Measurements from ENCODE around the gene RIN1. TPM values are rescaled to one million over a fixed set of nuclear protein-coding genes. Genes with fewer than 3 reads are reported as not detected.

The RIN1 gene
- total RNA-seq, 1 donor from 2014 or later, result 19.2 TPM

DNA sequence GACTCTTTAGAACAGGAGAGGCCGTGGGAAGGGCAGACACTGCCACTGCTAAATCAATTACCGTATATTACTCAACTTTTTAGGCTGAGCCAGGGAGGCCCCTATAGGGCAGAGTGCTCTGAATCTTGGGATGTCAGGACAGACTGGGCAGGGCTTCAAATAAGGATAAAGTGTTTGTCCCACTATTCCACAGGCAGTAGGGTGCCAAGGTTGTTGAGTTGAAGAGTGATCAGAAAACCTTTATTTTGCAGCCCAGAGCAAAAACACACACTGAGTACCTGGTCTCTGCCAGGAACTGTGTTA, 12.8 kb upstream of the RIN1 start:
- Histone ChIP-seq H3K36me3 (no peaks in the 10 kb centered on the region), H3K27me3 (no peaks in the 10 kb centered on the region), H3K4me3 (no peak overlapping the region), H3K27ac (no peak overlapping the region), H3K9me3 (no peaks in the 10 kb centered on the region), H3K4me1 (peaks cover 30% of the 10 kb centered on the region)
- TF ChIP-seq POLR2A (IDR thresholded peaks at IDR 0.05) (no peak), POLR2AphosphoS5 (IDR thresholded peaks at IDR 0.05; ENCODE audit: insufficient read depth in 1 of 2, low read depth in 1 of 2) (no peak)
- TF ChIP-seq, protein P1, sequence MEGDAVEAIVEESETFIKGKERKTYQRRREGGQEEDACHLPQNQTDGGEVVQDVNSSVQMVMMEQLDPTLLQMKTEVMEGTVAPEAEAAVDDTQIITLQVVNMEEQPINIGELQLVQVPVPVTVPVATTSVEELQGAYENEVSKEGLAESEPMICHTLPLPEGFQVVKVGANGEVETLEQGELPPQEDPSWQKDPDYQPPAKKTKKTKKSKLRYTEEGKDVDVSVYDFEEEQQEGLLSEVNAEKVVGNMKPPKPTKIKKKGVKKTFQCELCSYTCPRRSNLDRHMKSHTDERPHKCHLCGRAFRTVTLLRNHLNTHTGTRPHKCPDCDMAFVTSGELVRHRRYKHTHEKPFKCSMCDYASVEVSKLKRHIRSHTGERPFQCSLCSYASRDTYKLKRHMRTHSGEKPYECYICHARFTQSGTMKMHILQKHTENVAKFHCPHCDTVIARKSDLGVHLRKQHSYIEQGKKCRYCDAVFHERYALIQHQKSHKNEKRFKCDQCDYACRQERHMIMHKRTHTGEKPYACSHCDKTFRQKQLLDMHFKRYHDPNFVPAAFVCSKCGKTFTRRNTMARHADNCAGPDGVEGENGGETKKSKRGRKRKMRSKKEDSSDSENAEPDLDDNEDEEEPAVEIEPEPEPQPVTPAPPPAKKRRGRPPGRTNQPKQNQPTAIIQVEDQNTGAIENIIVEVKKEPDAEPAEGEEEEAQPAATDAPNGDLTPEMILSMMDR (IDR thresholded peaks at IDR 0.05), result no peak
- intact Hi-C loops (cut with DNase I), result no loop called here
- no peak for DNase-seq (ENCODE audit: extremely low spot score in 2 of 2)

DNA sequence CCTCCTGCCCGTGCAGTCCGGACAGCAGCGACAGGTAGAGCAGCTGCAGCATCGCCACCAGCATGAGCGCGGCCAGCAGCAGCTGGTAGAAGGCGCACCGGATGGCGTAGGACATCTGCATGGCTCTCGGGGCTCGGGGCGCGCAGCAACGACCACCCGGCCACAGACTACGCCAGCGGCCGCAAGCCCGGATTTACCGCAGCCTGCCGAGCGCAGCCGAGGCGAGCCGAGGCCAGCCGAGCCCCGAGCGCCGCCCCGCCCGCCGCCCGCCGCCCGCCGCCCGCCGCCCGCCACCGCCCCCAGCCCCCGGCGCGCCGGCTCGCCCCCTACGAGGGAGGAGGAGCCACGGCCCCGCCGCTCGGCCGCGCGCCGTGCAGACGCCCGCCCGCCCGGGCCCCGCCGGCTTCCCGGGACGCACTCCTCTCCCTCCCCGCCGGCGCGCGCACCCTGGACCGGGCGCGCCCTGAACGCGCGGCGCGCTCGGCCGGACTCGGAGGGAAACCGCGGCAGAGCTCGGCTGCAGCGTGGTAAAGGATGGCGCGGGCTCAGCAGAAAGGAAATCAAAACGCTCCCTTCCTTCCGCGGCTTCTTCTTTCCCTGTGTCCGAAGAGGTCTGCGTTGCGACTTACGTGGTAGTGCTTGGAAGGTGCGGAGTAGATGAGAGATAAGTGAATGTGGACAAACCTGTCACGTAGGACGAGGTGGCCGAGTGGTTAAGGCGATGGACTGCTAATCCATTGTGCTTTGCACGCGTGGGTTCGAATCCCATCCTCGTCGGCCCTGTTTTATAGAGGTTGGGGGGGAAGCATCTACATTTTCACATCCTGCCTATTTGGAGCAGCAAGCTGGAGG, 11.4 kb upstream of the RIN1 start, which contains the start of gene B4GAT1:
TSS of gene B4GAT1 (minus strand) at position 205 of the 852 bp plus-strand sequence. CDS start at position 121, 84 bp downstream.
- peak in 1 of 2 donors; percentile 97 for DNase-seq (ENCODE audit: extremely low spot score in 2 of 2)
- Histone ChIP-seq H3K27ac (peak within 1 kb of the TSS; percentile 92), H3K4me3 (peak within 1 kb of the TSS; percentile 71 to 89), H3K4me1 (peaks cover 40% of the 10 kb centered on the region), H3K27me3 (no peaks in the 10 kb centered on the region), H3K9me3 (no peaks in the 10 kb centered on the region), H3K36me3 (no peaks in the 10 kb centered on the region)
- TF ChIP-seq POLR2AphosphoS5 (IDR thresholded peaks at IDR 0.05; ENCODE audit: insufficient read depth in 1 of 2, low read depth in 1 of 2), result peak; percentile 56 to 77
- TF ChIP-seq, protein P1 (IDR thresholded peaks at IDR 0.05), result no peak
- intact Hi-C loops (cut with DNase I), result no loop called here

DNA sequence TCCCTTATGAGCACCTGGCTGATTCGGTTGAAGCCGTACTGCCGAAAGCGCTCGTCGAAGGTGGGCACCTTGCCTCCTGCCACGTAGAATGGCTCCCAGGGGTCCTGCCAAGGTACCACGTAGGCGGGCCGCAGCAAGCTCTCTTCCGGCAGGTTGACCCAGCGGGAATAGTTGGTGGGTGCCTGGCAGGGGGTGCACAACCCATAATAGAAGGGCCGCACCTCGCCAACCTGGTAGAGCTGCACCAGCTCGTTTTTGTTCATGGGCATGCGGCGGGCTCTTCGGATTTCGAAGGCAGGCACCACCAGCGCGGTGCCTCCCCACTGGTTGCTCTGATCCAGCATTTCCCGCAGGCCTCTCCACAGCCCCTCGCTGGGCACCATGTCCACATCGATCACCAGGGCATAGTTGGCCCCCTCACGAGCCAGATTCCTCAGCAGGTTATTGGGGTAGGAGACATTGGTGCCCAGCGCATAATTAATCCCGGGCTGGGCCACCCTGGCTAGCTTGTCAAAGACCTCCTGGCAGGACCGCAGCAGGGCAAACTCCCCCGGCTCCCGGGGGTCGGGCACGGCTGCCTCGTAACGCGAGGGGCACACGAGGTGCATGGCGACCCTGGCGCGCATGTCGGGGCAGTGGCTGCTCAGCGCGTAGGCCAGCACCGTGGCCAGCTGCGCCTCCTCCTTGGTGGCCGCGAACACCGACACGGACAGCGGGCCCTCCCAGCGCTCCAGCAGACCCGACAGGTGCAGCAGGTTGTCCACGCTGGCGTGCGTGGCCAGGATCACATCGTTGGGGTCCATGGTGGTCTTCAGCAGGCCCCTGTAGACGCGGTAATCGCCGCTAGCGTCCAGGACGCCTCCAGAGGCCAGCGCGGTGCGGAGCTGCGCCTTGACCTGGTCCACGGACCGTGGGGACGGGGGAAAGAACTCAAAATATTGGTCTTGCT, 10.5 kb upstream of the RIN1 start:
- intact Hi-C loops (cut with DNase I), result no loop called here
- no peak for DNase-seq (ENCODE audit: extremely low spot score in 2 of 2)
- Histone ChIP-seq H3K27ac (peak overlapping the region; percentile 92), H3K27me3 (no peaks in the 10 kb centered on the region), H3K9me3 (no peaks in the 10 kb centered on the region), H3K36me3 (peaks cover 0 to 5% of the 10 kb centered on the region in 2 donors), H3K4me3 (peak overlapping the region; percentile 71 to 89), H3K4me1 (peaks cover 40% of the 10 kb centered on the region)
- TF ChIP-seq, protein P1 (IDR thresholded peaks at IDR 0.05), result no peak
- TF ChIP-seq POLR2A (IDR thresholded peaks at IDR 0.05) (no peak), POLR2AphosphoS5 (IDR thresholded peaks at IDR 0.05; ENCODE audit: insufficient read depth in 1 of 2, low read depth in 1 of 2) (peak in 1 of 2 donors; percentile 26)

DNA sequence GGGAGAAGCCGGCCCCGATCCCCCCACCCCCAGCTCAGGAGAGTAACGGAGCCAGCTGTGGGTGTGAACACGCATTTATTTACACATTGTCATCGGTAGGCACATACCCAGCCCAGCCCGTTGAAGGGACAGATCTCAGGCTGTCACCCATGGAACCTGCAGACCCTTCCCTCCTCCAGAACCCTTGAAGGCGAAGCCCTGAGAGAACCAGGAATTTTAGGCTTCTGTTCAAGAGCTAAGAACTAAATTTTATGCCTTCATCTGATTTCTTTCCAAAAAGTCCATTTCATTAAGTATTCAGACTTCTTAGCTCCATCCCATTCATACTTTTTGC, 9.0 kb upstream of the RIN1 start:
- Histone ChIP-seq H3K36me3 (peaks cover 0 to 20% of the 10 kb centered on the region in 2 donors), H3K27ac (peak overlapping the region; percentile 49), H3K9me3 (no peaks in the 10 kb centered on the region), H3K4me3 (peak overlapping the region; percentile 71 to 89), H3K4me1 (peaks cover 40% of the 10 kb centered on the region), H3K27me3 (no peaks in the 10 kb centered on the region)
- intact Hi-C loops (cut with DNase I), result no loop called here
- no peak for DNase-seq (ENCODE audit: extremely low spot score in 2 of 2)
- TF ChIP-seq, protein P1 (IDR thresholded peaks at IDR 0.05), result no peak
- TF ChIP-seq POLR2AphosphoS5 (IDR thresholded peaks at IDR 0.05; ENCODE audit: insufficient read depth in 1 of 2, low read depth in 1 of 2) (no peak), POLR2A (IDR thresholded peaks at IDR 0.05) (no peak)
